Loucy (cell line): ENCODE data around the gene DUSP12.

Experiments used
- H2AFZ ChIP-seq: fragments of 200-600 bp; sonication (generic); 2 replicates; pipeline ENCODE4 v1.6.0; 2016; ENCODE audit warnings: antibody characterized with exemption, mild to moderate bottlenecking, low read length, moderate library complexity
- H3F3A ChIP-seq: fragments of 200-600 bp; 2 replicates; pipeline ENCODE4 v1.6.0; 2016; ENCODE audit warnings: antibody characterized with exemption, low read depth, mild to moderate bottlenecking
- H3K27me3 ChIP-seq: fragments of 200-600 bp; sonication (generic); 2 replicates; pipeline ENCODE4 v1.6.1; 2014; ENCODE audit warnings: low read length, mild to moderate bottlenecking; ENCODE audit not compliant: insufficient read depth, poor library complexity, severe bottlenecking
- H3K36me3 ChIP-seq: fragments of 200-600 bp; sonication (generic); 2 replicates; pipeline ENCODE4 v1.6.1; 2016; ENCODE audit warnings: low read length; ENCODE audit not compliant: insufficient read depth
- H3K4me1 ChIP-seq: fragments of 200-600 bp; sonication (generic); 2 replicates; pipeline ENCODE4 v1.5.1; 2014; ENCODE audit warnings: low read length, mild to moderate bottlenecking; ENCODE audit not compliant: insufficient read depth, poor library complexity, severe bottlenecking
- H3K4me2 ChIP-seq: fragments of 200-600 bp; sonication (generic); 2 replicates; pipeline ENCODE4 v1.6.0; 2014; ENCODE audit warnings: antibody characterized with exemption, low read length, low read depth, mild to moderate bottlenecking; ENCODE audit not compliant: poor library complexity, severe bottlenecking
- H3K4me3 ChIP-seq: fragments of 200-600 bp; sonication (generic); 2 replicates; pipeline ENCODE4 v1.5.1; 2014; ENCODE audit warnings: low read length, mild to moderate bottlenecking, mixed read lengths; ENCODE audit not compliant: poor library complexity, severe bottlenecking
- H3K79me2 ChIP-seq: fragments of 200-600 bp; sonication (generic); 2 replicates; pipeline ENCODE4 v1.6.1; 2014; ENCODE audit warnings: low read length; ENCODE audit not compliant: insufficient read depth
- H3K9ac ChIP-seq: fragments of 200-600 bp; sonication (generic); 2 replicates; pipeline ENCODE4 v1.6.0; 2014; ENCODE audit warnings: mild to moderate bottlenecking, low read depth, low read length, moderate library complexity; ENCODE audit not compliant: poor library complexity, severe bottlenecking
- H3K9me2 ChIP-seq: fragments of 200-600 bp; sonication (generic); replicated peaks from 2 replicates; pipeline ENCODE4 v1.6.1; 2016; ENCODE audit warnings: low read depth, low read length, mixed read lengths
- H3K9me3 ChIP-seq: fragments of 200-600 bp; sonication (generic); 2 replicates; pipeline ENCODE4 v1.6.1; 2014; ENCODE audit warnings: mild to moderate bottlenecking, antibody characterized with exemption, low read length, low read depth; ENCODE audit not compliant: insufficient read depth
- H4K20me1 ChIP-seq: fragments of 200-600 bp; sonication (generic); 2 replicates; pipeline ENCODE4 v1.6.0; 2014; ENCODE audit warnings: antibody characterized with exemption, low read length, mild to moderate bottlenecking; ENCODE audit not compliant: insufficient read depth, poor library complexity, severe bottlenecking
- EZH2phosphoT487 ChIP-seq: fragments of 200-600 bp; IDR thresholded peaks from 2 replicates; pipeline ENCODE4 v1.6.1; 2018; ENCODE audit warnings: antibody characterized with exemption, mild to moderate bottlenecking, moderate library complexity, borderline replicate concordance
- TF ChIP-seq, protein P1 (sequence below): fragments of 200-600 bp; sonication (generic); conservative IDR thresholded peaks from 2 replicates; pipeline ENCODE4 v1.5.1; 2014; ENCODE audit warnings: mild to moderate bottlenecking, antibody characterized with exemption, low read length

The DUSP12 gene

DNA sequence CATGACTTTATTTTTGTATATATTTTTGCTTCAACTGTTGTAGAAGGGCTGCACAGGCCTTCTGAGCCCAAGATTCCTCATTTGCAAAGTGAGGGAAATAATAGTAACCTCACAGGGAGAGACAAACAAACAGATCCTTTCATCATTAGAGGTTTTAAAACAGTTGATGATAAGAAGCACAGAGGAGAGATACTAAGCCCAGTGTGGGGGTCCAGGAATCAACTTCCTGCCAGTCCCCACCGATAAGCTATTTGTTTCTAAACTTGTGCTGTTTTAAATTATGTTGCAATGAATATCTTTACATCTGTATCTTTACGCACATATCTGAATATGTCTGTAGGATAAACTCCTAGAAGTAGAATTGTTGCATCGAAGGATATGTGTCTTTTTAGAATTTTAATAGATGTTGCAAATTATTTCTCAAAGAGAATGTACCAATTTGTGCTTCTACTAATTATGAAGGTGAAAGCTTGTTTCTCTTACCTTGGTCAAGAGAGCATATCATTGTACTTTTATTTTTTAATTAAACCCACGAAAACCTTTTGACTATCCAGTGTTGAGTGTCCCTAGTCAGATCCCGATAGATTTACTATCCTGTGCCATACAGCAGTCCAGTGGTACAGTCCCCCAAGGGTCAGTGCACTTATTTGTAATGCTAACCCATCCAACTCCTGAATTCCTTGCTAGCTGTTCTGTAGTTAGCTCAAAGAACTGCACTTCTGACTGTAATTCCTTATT is 17.4 kb upstream of the DUSP12 start:
- Histone ChIP-seq H3K9me3 (no peaks in the 10 kb centered on the region), H2AFZ (no peak overlapping the region), H3K9me2 (no peaks in the 10 kb centered on the region), H3K36me3 (no peaks in the 10 kb centered on the region), H3K79me2 (no peaks in the 10 kb centered on the region), H3F3A (0 out of 2 replicates have a peak, but pooled peaks cover 3% of the 10 kb centered on the region), H3K4me3 (no peak overlapping the region), H3K27me3 (no peaks in the 10 kb centered on the region), H3K9ac (no peak overlapping the region), H3K4me2 (no peak overlapping the region), H3K4me1 (peaks cover 11% of the 10 kb centered on the region), H4K20me1 (no peaks in the 10 kb centered on the region)
- no peak for TF ChIP-seq EZH2phosphoT487
- TF ChIP-seq, protein P1, sequence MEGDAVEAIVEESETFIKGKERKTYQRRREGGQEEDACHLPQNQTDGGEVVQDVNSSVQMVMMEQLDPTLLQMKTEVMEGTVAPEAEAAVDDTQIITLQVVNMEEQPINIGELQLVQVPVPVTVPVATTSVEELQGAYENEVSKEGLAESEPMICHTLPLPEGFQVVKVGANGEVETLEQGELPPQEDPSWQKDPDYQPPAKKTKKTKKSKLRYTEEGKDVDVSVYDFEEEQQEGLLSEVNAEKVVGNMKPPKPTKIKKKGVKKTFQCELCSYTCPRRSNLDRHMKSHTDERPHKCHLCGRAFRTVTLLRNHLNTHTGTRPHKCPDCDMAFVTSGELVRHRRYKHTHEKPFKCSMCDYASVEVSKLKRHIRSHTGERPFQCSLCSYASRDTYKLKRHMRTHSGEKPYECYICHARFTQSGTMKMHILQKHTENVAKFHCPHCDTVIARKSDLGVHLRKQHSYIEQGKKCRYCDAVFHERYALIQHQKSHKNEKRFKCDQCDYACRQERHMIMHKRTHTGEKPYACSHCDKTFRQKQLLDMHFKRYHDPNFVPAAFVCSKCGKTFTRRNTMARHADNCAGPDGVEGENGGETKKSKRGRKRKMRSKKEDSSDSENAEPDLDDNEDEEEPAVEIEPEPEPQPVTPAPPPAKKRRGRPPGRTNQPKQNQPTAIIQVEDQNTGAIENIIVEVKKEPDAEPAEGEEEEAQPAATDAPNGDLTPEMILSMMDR: no peak

DNA sequence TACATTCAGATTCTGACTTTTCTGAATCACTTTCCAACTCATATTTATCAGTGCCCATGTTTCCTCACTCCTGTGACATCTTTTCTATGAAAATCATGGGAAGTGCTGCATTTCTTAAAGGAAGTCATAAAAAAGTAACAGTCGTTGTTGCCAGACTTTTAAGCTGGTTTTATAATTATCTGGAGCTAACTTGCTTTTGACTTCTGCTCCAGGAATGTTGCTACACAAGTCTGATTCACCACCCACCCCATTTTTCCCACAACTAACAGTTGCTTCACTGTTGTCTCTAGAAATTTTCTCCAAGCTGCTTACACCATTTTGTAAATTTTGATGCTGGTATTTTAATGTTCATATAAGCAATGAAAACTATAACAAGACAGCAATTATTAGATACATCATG is 16.1 kb upstream of the DUSP12 start:
- Histone ChIP-seq H4K20me1 (no peaks in the 10 kb centered on the region), H3K36me3 (no peaks in the 10 kb centered on the region), H3K4me2 (peak overlapping the region; percentile 4), H2AFZ (no peak overlapping the region), H3K79me2 (no peaks in the 10 kb centered on the region), H3K4me1 (peaks cover 7% of the 10 kb centered on the region), H3K4me3 (no peak overlapping the region), H3F3A (no peaks in the 10 kb centered on the region), H3K27me3 (no peaks in the 10 kb centered on the region), H3K9me2 (no peaks in the 10 kb centered on the region), H3K9me3 (no peaks in the 10 kb centered on the region), H3K9ac (no peak overlapping the region)
- TF ChIP-seq EZH2phosphoT487: no peak
- TF ChIP-seq, protein P1: no peak

DNA sequence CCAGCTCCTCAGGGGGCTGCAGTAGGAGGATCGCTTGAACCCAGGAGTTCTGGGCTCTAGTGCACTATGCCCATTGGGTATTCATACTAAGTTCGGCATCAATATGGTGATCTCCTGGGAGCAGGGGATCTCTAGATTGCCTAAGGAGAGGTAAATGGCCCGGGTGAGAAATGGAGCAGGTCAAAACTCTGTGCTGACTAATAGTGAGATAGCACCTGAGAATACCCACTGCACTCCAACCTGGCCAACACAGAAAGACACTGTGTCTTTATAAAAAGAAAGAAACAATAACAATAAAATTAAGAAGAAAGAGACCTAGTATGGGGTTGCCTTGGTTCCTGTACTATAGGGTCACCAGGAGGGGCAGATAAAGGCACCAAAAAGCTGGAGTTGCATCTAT is 13.7 kb upstream of the DUSP12 start:
- no peaks in the 10 kb centered on the region for H3F3A ChIP-seq
- no peak overlapping the region for H3K9ac ChIP-seq
- no peaks in the 10 kb centered on the region for H3K9me2 ChIP-seq
- no peaks in the 10 kb centered on the region for H4K20me1 ChIP-seq
- no peaks in the 10 kb centered on the region for H3K36me3 ChIP-seq
- TF ChIP-seq, protein P1: no peak
- TF ChIP-seq EZH2phosphoT487: no peak
- no peak overlapping the region for H3K4me2 ChIP-seq
- no peaks in the 10 kb centered on the region for H3K27me3 ChIP-seq
- H2AFZ ChIP-seq: no peak overlapping the region
- H3K4me3 ChIP-seq: no peak overlapping the region
- no peaks in the 10 kb centered on the region for H3K9me3 ChIP-seq
- H3K79me2 ChIP-seq: no peaks in the 10 kb centered on the region
- H3K4me1 ChIP-seq: peaks cover 7% of the 10 kb centered on the region
